ENCODE measurements around the gene WSCD1.

The WSCD1 gene

GRCh38 chr17:6138761-6139446, 68.7 kb downstream of the WSCD1 start:
- Histone ChIP-seq H3K4me1 (ENCODE audit: low read length) (no peaks in the 10 kb centered on the region), H3K27me3 (ENCODE audit: low read depth, low read length) (no peaks in the 10 kb centered on the region; the same call in 1 of the 2 replicates), H3K27ac (ENCODE audit: low read length) (no peak overlapping the region), H3K79me2 (ENCODE audit: low read length) (no peaks in the 10 kb centered on the region), H3K9me3 (ENCODE audit: insufficient read depth, low read length) (no peaks in the 10 kb centered on the region), H3K36me3 (replicated peaks; ENCODE audit: low read depth, low read length) (no peaks in the 10 kb centered on the region), H3K4me3 (ENCODE audit: low read length) (no peak overlapping the region), H4K20me1 (ENCODE audit: insufficient read depth, low read length) (no peaks in the 10 kb centered on the region), H3K4me2 (ENCODE audit: low read length) (no peak overlapping the region), H3K9ac (ENCODE audit: low read length) (no peak overlapping the region), H2AFZ (ENCODE audit: low read depth, low read length) (no peak overlapping the region)
- TF ChIP-seq CTCF (IDR thresholded peaks at IDR 0.05; ENCODE audit: low read depth, low read length) (no peak), EZH2phosphoT487 (IDR thresholded peaks at IDR 0.05; ENCODE audit: low read depth) (no peak)

DNA sequence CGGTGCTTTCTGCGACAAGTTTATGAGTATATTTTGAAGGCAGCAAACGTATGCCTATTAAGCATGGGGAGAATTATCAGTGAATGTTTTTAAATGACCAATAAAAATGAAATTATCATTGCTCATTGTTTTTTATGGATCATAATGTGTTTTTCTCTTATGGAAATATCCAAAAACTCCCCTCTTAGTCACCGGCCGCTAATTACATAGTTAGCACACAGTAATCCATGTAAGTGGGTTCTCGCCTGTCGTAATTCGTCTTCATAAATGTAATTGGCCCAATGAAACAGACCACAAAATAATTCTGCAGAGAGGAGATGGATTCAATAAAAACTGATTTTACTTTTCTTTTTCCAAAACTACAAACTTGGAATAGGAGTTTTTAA, 69.3 kb downstream of the WSCD1 start:
- no peaks in the 10 kb centered on the region for H4K20me1 ChIP-seq (ENCODE audit: insufficient read depth, low read length)
- H3K9ac ChIP-seq (ENCODE audit: low read length): no peak overlapping the region
- no peak overlapping the region for H3K27ac ChIP-seq (ENCODE audit: low read length)
- no peaks in the 10 kb centered on the region for H3K79me2 ChIP-seq (ENCODE audit: low read length)
- H3K4me2 ChIP-seq (ENCODE audit: low read length): no peak overlapping the region
- H3K4me1 ChIP-seq (ENCODE audit: low read length): no peaks in the 10 kb centered on the region
- no peak overlapping the region for H3K4me3 ChIP-seq (ENCODE audit: low read length)
- no peaks in the 10 kb centered on the region for H3K36me3 ChIP-seq (replicated peaks; ENCODE audit: low read depth, low read length)
- no peaks in the 10 kb centered on the region for H3K9me3 ChIP-seq (ENCODE audit: insufficient read depth, low read length)
- no peaks in the 10 kb centered on the region; the same call in 1 of the 2 replicates for H3K27me3 ChIP-seq (ENCODE audit: low read depth, low read length)
- no peak overlapping the region for H2AFZ ChIP-seq (ENCODE audit: low read depth, low read length)
- TF ChIP-seq EZH2phosphoT487 (IDR thresholded peaks at IDR 0.05; ENCODE audit: low read depth): no peak
- TF ChIP-seq CTCF (IDR thresholded peaks at IDR 0.05; ENCODE audit: low read depth, low read length): no peak

DNA sequence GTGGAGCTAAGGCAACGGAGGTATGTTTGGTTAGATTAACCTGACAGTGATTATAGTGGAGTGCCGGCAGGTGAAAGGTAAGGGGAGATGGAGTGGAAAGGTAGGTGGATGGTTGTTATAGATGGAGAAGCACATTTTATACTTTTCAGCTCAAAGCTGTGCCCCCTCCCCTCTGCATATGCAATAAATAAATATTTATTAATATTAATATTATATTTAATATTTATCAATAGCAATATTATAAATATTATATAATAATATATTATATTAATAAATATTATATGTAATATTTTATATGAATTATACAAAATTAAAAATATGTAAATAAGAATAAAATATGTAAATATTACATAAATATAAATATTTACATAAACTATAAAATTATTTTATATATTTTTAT, 70.0 kb downstream of the WSCD1 start:
- no peaks in the 10 kb centered on the region for H3K36me3 ChIP-seq (replicated peaks; ENCODE audit: low read depth, low read length)
- H3K9me3 ChIP-seq (ENCODE audit: insufficient read depth, low read length): no peaks in the 10 kb centered on the region
- H3K4me1 ChIP-seq (ENCODE audit: low read length): no peaks in the 10 kb centered on the region
- H3K27ac ChIP-seq (ENCODE audit: low read length): no peak overlapping the region
- no peaks in the 10 kb centered on the region for H4K20me1 ChIP-seq (ENCODE audit: insufficient read depth, low read length)
- TF ChIP-seq EZH2phosphoT487 (IDR thresholded peaks at IDR 0.05; ENCODE audit: low read depth) (no peak), CTCF (IDR thresholded peaks at IDR 0.05; ENCODE audit: low read depth, low read length) (no peak)
- no peak overlapping the region for H3K4me3 ChIP-seq (ENCODE audit: low read length)
- H3K4me2 ChIP-seq (ENCODE audit: low read length): no peak overlapping the region
- H3K79me2 ChIP-seq (ENCODE audit: low read length): no peaks in the 10 kb centered on the region
- H3K27me3 ChIP-seq (ENCODE audit: low read depth, low read length): no peaks in the 10 kb centered on the region; the same call in 1 of the 2 replicates
- H2AFZ ChIP-seq (ENCODE audit: low read depth, low read length): no peak overlapping the region
- no peak overlapping the region for H3K9ac ChIP-seq (ENCODE audit: low read length)

DNA sequence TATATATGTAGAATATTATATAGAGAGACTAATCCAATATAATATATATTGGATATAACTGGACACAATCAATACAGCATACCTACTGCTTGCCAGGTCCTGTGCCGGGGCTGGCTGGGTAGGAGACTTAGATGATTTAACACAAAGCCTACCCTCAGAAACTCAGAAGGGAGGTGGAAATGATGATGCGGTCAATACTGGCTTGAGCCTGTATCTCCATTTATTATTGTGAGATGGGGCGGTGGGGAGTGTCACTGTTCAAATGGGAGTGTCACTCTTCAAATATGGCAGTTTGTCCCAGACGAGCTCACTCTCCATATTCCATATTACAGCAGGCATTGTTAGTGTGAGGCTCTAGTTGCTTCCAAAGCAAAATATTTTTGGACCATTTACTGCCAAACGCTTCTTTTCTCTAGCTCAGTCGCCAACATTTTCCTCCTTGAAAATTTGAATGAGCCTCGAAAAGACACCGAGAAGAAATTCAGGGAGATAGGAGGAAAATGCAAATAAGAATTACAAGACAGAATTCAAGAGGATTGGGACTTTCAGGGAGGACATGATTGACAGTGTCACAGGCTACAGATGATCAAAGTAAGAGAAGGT, 70.7 kb downstream of the WSCD1 start:
- TF ChIP-seq CTCF (IDR thresholded peaks at IDR 0.05; ENCODE audit: low read depth, low read length): no peak
- no peak for TF ChIP-seq EZH2phosphoT487 (IDR thresholded peaks at IDR 0.05; ENCODE audit: low read depth)
- H3K9me3 ChIP-seq (ENCODE audit: insufficient read depth, low read length): no peaks in the 10 kb centered on the region
- no peak overlapping the region for H3K4me3 ChIP-seq (ENCODE audit: low read length)
- H3K27me3 ChIP-seq (ENCODE audit: low read depth, low read length): no peaks in the 10 kb centered on the region; the same call in 1 of the 2 replicates
- H3K9ac ChIP-seq (ENCODE audit: low read length): no peak overlapping the region
- H3K4me1 ChIP-seq (ENCODE audit: low read length): no peaks in the 10 kb centered on the region
- H4K20me1 ChIP-seq (ENCODE audit: insufficient read depth, low read length): no peaks in the 10 kb centered on the region
- H3K36me3 ChIP-seq (replicated peaks; ENCODE audit: low read depth, low read length): no peaks in the 10 kb centered on the region
- H3K27ac ChIP-seq (ENCODE audit: low read length): no peak overlapping the region
- H3K4me2 ChIP-seq (ENCODE audit: low read length): no peak overlapping the region
- no peaks in the 10 kb centered on the region for H3K79me2 ChIP-seq (ENCODE audit: low read length)
- H2AFZ ChIP-seq (ENCODE audit: low read depth, low read length): no peak overlapping the region
